ENCODE results near the gene PPP2R2C. TPM values are rescaled to one million over a fixed set of nuclear protein-coding genes. Genes with fewer than 3 reads are reported as not detected.
A peak's percentile ranks its signal among the peaks of the same experiment; 100 is the strongest.

Gene PPP2R2C
- total and polyA plus RNA-seq, 2 of the 4 experiments (the other 2 are of a cell fraction), result 0.03 TPM; not detected in 1

DNA sequence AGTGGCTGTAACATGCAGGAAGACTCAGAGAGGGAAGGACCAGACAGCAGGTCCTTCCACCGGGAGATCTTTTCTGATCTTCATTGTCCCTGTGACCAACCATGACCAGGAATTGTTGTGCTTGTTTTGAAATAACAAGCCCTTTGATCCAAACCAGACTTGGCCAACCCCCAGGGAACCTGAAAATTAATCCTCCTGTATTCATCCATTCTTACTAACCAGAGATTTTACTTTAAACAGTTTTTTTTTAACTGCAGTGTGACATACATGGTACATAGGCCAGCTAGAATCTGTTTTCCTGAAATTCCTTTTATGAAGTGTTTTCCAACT lies 198.8 kb downstream of the PPP2R2C start:
- Histone ChIP-seq H3K4me1 (ENCODE audit: control insufficient read depth, insufficient read depth, low read length) (peaks cover 36% of the 10 kb centered on the region), H3K56ac (ENCODE audit: extremely low read depth, insufficient read depth, low read length) (no peak overlapping the region), H3K27me3 (ENCODE audit: control insufficient read depth, insufficient read depth, low read length) (no peaks in the 10 kb centered on the region), H3K9me3 (ENCODE audit: control insufficient read depth, insufficient read depth, low read length) (no peaks in the 10 kb centered on the region), H3K36me3 (ENCODE audit: control insufficient read depth, insufficient read depth, low read length) (peaks cover 14% of the 10 kb centered on the region; the same call in 1 of the 2 replicates), H3K4me2 (ENCODE audit: low read depth, low read length) (peak overlapping the region; percentile 59), H2BK15ac (ENCODE audit: low read depth, low read length) (no peak overlapping the region; the same call in 2 of the 3 replicates), H3K4ac (ENCODE audit: low read depth, low read length) (peak overlapping the region; percentile 20; the same call in 1 of the 2 replicates), H3K18ac (ENCODE audit: low read depth, low read length) (peak overlapping the region; percentile 51; the same call in 1 of the 2 replicates), H2BK5ac (ENCODE audit: low read depth, low read length, poor library complexity, severe bottlenecking) (peak overlapping the region; percentile 63), H2BK120ac (ENCODE audit: low read depth, low read length) (peak overlapping the region; percentile 23), H2AK5ac (ENCODE audit: low read depth, low read length) (peak overlapping the region; percentile 77; the same call in 1 of the 2 replicates), H3K9ac (ENCODE audit: low read depth, low read length) (no peak overlapping the region), H2BK20ac (ENCODE audit: low read depth, low read length) (peak overlapping the region; percentile 43), H3K4me3 (ENCODE audit: insufficient read depth, low read depth, low read length) (no peak overlapping the region), H2AFZ (replicated peaks; ENCODE audit: low read length, poor library complexity) (peak overlapping the region; percentile 67), H3K79me1 (ENCODE audit: low read depth in 1 of 2, low read length in 2 of 2) (peaks cover 22 to 63% of the 10 kb centered on the region in 2 experiments), H4K20me1 (ENCODE audit: insufficient read depth, low read length) (peaks cover 56% of the 10 kb centered on the region), H4K5ac (ENCODE audit: low read depth, low read length) (no peak overlapping the region), H3K27ac (ENCODE audit: insufficient read depth, low read length) (peak overlapping the region; percentile 47), H4K91ac (ENCODE audit: insufficient read depth, low read depth, low read length) (peak overlapping the region; percentile 54; the same call in 1 of the 2 replicates), H4K8ac (ENCODE audit: low read depth in 2 of 2, low read length in 2 of 2) (peak overlapping the region in 1 of 2 experiments; percentile 26; a peak in 1 of 4 replicates), H3K9me1 (ENCODE audit: insufficient read depth, low read length) (peaks cover 18% of the 10 kb centered on the region), H2AK9ac (replicated peaks; ENCODE audit: low read depth, low read length, poor library complexity) (peak overlapping the region; percentile 2), H3K23ac (ENCODE audit: low read depth, low read length) (no peak overlapping the region), H3K14ac (replicated peaks; ENCODE audit: low read depth, low read length) (no peak overlapping the region)
- intact Hi-C loops (cut with micrococcal nuclease) (no loop called here), dilution Hi-C loops (cut with HindIII; ENCODE audit: low sequenced_read_pairs, unreplicated experiment) (no loop called here), in situ Hi-C loops (cut with MboI; ENCODE audit: low sequenced_read_pairs) (no loop called here)
- ChIA-PET POLR2A (ENCODE audit: unreplicated experiment) (no interaction called here), CTCF (interaction anchor here (1.8 kb wide), 1 partner anchor 54 kb away, joined by 4 read pairs; no protein-coding TSS in a partner anchor)
- ATAC-seq (ENCODE audit: low read depth), result no peak
- TF ChIP-seq, protein P1, sequence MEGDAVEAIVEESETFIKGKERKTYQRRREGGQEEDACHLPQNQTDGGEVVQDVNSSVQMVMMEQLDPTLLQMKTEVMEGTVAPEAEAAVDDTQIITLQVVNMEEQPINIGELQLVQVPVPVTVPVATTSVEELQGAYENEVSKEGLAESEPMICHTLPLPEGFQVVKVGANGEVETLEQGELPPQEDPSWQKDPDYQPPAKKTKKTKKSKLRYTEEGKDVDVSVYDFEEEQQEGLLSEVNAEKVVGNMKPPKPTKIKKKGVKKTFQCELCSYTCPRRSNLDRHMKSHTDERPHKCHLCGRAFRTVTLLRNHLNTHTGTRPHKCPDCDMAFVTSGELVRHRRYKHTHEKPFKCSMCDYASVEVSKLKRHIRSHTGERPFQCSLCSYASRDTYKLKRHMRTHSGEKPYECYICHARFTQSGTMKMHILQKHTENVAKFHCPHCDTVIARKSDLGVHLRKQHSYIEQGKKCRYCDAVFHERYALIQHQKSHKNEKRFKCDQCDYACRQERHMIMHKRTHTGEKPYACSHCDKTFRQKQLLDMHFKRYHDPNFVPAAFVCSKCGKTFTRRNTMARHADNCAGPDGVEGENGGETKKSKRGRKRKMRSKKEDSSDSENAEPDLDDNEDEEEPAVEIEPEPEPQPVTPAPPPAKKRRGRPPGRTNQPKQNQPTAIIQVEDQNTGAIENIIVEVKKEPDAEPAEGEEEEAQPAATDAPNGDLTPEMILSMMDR (conservative IDR thresholded peaks at IDR 0.05; ENCODE audit: low read depth, low read length), result no peak
- TF ChIP-seq CHD1 (IDR thresholded peaks at IDR 0.05; ENCODE audit: low read depth, low read length) (no peak), SMC3 (IDR thresholded peaks at IDR 0.05; ENCODE audit: low read depth, low read length) (no peak), CEBPB (IDR thresholded peaks at IDR 0.05; ENCODE audit: low read depth, low read length) (no peak), MAFK (IDR thresholded peaks at IDR 0.05; ENCODE audit: low read depth, low read length) (no peak), BHLHE40 (IDR thresholded peaks at IDR 0.05; ENCODE audit: low read depth, low read length) (no peak), RFX5 (IDR thresholded peaks at IDR 0.05; ENCODE audit: low read depth, low read length) (no peak), RCOR1 (IDR thresholded peaks at IDR 0.05; ENCODE audit: insufficient replicate concordance, low read length) (no peak), NFE2L2 (IDR thresholded peaks at IDR 0.05; ENCODE audit: low read depth, low read length) (no peak), MXI1 (IDR thresholded peaks at IDR 0.05; ENCODE audit: borderline replicate concordance, low read depth, low read length) (no peak), MAZ (IDR thresholded peaks at IDR 0.05; ENCODE audit: borderline replicate concordance, low read depth, low read length) (no peak), POLR2A (IDR thresholded peaks at IDR 0.05; ENCODE audit: low read depth, low read length) (no peak), RAD21 (IDR thresholded peaks at IDR 0.05; ENCODE audit: low read length) (no peak)
- TF ChIP-seq, protein P2, sequence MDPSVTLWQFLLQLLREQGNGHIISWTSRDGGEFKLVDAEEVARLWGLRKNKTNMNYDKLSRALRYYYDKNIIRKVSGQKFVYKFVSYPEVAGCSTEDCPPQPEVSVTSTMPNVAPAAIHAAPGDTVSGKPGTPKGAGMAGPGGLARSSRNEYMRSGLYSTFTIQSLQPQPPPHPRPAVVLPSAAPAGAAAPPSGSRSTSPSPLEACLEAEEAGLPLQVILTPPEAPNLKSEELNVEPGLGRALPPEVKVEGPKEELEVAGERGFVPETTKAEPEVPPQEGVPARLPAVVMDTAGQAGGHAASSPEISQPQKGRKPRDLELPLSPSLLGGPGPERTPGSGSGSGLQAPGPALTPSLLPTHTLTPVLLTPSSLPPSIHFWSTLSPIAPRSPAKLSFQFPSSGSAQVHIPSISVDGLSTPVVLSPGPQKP (IDR thresholded peaks at IDR 0.05; ENCODE audit: borderline replicate concordance, low read depth, low read length), result no peak
- TF ChIP-seq, protein P3, sequence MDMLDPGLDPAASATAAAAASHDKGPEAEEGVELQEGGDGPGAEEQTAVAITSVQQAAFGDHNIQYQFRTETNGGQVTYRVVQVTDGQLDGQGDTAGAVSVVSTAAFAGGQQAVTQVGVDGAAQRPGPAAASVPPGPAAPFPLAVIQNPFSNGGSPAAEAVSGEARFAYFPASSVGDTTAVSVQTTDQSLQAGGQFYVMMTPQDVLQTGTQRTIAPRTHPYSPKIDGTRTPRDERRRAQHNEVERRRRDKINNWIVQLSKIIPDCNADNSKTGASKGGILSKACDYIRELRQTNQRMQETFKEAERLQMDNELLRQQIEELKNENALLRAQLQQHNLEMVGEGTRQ (IDR thresholded peaks at IDR 0.05; ENCODE audit: low read depth, low read length), result no peak
- BruUV-seq (replicated peaks), result no TSS peak
- no CpG with 5 or more reads among the region's 1 CpG for WGBS, 2 experiments (ENCODE audit: extremely low coverage in 2 of 2, insufficient read length in 1 of 2)
- DNase-seq, result no peak

Measured in IMR-90 (cell line).